Choroid plexus epithelial cell (primary cell): Measurements from ENCODE around the gene TPO.

ENCODE experiments used
- DNase-seq: peaks from one replicate; pipeline ENCODE4 v3.0.0-alpha.2; 2010; ENCODE audit warnings: low read depth
- H3K4me3 ChIP-seq: 2 replicates; pipeline ENCODE4 v1.5.1; 2011; ENCODE audit warnings: low read depth, mild to moderate bottlenecking, control low read depth, low read length, moderate library complexity
- CTCF ChIP-seq: conservative IDR thresholded peaks from 2 replicates; pipeline ENCODE4 v1.5.1; 2011; ENCODE audit warnings: low read depth, mild to moderate bottlenecking, control low read depth, inconsistent platforms, low read length, moderate library complexity

TPO gene

DNA sequence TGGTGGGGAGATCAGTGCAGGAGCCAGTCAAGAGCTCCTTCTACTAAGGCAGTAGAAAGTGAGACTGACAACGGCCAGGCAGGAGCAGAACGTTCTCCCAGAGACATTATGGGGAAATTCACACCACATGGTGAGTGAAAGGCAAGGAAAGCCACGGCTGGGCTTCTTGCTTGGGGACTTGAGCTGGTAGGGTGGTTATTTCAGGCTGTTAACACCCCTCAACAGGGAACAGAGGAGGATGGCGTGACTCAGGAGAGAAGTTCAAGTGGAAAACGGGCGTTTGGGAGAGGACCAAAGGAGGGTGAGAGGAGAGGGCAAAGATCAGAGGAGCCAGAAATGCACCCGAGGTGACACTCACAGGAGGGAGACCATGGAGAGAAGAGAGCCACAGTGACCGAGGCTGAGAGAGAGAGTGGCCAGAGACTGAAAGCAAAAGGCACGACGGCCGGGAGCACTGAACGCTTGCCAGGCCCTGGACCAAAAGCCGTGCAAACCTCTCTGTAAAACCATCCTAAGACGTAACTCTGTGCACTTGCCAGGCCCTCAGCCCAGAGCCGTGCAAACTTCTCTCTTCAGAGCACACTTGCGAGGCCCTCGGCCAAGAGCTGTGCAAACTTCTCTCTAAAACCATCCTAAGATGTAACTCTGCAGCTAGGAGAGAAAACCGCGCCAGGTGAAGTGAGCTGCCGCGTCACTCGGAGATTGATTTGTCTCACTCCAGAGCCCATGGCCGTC, 7.7 kb downstream of the TPO start:
- DNase-seq, result no peak
- H3K4me3 ChIP-seq, result no peak overlapping the region
- TF ChIP-seq CTCF, result no peak

DNA sequence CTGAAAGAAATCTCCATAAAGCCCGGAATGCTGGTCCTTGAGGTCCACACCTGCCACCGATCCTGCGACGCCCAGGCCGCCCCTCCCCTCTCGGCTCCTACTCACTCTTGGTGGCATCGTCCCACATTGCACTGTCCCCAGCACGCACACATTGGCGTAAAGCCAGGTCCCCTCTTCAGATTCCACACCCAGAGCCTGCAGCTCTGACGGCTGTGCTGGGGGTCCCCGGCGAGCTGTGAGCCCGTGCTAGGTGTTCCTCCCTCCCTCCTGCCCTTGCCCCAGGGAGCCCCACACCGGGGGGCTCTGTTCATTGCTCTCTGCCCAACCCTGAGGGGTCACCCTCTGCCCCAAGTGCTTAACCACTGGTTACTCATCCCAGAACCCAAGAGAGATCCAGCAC, 8.5 kb downstream of the TPO start:
- TF ChIP-seq CTCF, result no peak
- no peak for DNase-seq
- no peak overlapping the region for H3K4me3 ChIP-seq

DNA sequence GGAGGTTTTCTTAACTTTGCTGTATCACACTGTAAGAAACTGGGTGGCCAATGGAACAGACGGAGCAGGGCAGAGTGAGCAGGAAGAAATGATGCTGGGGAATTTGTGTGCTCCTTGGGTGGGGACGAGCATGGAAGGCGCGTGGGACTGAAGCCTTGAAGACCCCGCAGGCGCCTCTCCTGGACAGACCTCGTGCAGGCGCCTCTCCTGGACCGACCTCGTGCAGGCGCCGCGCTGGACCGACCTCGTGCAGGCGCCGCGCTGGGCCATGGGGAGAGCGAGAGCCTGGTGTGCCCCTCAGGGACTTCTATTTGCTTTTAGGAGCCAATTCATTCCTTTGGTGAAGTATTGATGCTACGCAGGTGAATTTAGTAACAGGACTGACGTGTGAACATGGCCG, 8.9 kb downstream of the TPO start:
- DNase-seq, result no peak
- H3K4me3 ChIP-seq, result no peak overlapping the region
- TF ChIP-seq CTCF, result no peak

DNA sequence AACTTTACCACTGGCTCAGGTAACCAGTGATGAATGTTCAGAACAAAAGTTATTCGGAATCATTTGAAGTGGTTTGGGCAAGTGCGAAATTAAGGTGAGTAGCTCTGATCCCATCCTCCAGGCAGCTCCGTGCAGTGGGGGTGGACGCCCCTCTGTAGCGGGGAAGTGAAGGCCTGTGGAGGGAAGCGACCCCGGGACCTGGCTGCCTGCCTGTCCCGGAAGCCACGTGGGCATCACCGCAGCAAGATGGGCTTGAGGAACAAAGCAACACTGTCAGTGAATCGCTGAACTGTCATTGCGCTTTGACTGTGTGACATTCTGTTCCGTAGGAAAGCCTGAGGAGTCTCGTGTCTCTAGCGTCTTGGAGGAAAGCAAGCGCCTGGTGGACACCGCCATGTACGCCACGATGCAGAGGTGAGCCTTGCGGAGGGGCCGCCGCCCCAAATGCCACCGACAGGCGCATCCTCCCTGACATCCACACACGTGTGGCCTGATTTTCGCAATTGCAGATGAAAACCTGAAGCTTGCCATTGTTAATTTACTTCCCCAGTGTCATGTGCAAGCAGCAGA, 9.5 kb downstream of the TPO start:
- no peak for TF ChIP-seq CTCF
- no peak for DNase-seq
- H3K4me3 ChIP-seq, result no peak overlapping the region

DNA sequence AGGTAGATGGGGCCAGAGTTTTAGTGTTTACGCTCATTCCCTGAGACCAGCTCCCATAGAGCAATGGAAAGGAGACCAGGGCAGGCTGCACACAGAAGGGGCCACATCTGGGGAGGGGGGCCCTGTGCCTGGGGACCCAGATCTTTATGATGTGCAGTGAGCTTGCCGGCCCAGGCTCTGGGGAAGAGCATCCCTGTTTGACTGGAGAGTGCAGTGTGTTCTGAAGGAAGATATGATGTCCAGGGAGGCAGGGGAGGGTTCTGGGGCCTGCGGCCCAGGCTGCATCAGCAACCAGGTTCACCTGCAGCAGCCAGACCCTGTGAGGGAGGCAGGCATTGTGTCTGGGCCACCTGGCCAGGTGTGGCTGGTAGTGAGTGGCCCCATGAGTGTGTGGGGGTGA, 13.8 kb downstream of the TPO start:
- no peak for TF ChIP-seq CTCF
- DNase-seq, result no peak
- H3K4me3 ChIP-seq, result no peak overlapping the region

DNA sequence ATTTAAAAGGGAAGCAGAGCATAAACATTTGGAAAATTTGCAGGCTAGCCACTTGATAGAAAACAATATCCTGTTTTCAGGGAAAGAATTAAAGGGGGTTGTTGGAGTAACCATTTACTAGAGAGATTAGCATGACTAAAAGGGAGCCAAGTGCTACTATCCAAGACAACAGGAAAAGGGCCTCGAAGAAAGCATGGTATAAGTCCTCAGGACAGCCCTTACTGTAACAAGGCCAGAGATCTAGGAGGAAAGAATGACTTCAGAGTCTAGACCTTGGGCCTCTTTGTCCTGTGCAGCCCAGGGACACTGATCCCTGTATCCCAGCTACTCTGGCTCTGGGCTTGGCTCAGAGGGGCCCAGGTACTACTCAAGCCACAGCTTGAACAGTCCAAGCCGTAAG, 16.6 kb downstream of the TPO start:
- no peak for DNase-seq
- TF ChIP-seq CTCF, result no peak
- H3K4me3 ChIP-seq, result no peak overlapping the region

- no peak for TF ChIP-seq CTCF
- no peak for DNase-seq
- no peak overlapping the region for H3K4me3 ChIP-seq
Measured at GRCh38 chr2:1430491-1430890, 17.2 kb downstream of the TPO start.
